PC-9 (cell line): ENCODE measurements around the gene ITGA4.

Experiments used
- EZH2 ChIP-seq: fragments of 200-600 bp; sonication (generic); IDR thresholded peaks from 2 replicates; pipeline ENCODE4 v1.8.0; 2017; ENCODE audit warnings: antibody characterized with exemption, low read depth
- TF ChIP-seq, protein P1 (sequence below): fragments of 200-600 bp; sonication (generic); conservative IDR thresholded peaks from 2 replicates; pipeline ENCODE4 v1.6.1; 2017; ENCODE audit warnings: mixed run types, antibody characterized with exemption, mild to moderate bottlenecking, moderate library complexity

DNA sequence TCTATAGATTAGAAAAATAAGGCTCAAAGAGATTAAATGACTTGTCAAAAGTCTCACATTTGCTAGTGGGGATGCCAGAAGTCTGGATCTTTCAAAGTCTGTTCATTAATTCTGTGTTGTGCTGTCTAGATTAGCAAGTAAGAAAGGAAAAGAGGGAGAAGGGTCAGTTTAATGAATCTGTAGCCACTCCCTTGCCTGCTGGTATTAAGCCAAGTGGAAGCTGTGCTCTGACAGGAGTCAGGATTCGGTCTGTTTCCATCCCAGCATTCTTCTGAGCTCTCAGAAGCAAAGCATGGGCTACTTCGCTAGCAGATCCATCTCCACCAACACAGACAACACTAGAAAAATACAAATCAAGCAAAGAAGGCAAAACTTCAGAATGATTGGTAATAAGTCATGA, 101.2 kb downstream of the ITGA4 start:
- TF ChIP-seq, protein P1, sequence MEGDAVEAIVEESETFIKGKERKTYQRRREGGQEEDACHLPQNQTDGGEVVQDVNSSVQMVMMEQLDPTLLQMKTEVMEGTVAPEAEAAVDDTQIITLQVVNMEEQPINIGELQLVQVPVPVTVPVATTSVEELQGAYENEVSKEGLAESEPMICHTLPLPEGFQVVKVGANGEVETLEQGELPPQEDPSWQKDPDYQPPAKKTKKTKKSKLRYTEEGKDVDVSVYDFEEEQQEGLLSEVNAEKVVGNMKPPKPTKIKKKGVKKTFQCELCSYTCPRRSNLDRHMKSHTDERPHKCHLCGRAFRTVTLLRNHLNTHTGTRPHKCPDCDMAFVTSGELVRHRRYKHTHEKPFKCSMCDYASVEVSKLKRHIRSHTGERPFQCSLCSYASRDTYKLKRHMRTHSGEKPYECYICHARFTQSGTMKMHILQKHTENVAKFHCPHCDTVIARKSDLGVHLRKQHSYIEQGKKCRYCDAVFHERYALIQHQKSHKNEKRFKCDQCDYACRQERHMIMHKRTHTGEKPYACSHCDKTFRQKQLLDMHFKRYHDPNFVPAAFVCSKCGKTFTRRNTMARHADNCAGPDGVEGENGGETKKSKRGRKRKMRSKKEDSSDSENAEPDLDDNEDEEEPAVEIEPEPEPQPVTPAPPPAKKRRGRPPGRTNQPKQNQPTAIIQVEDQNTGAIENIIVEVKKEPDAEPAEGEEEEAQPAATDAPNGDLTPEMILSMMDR, result no peak
- no peak for TF ChIP-seq EZH2
